WI38 (cell line): ENCODE results near the gene MRPL2.

ENCODE experiments used
- H3K4me3 ChIP-seq: 2 replicates; pipeline ENCODE4 v1.5.1; 2011; ENCODE audit warnings: low read depth, mild to moderate bottlenecking, control low read depth, low read length
- CTCF ChIP-seq: IDR thresholded peaks from 2 replicates; pipeline ENCODE4 v1.5.1; 2012; ENCODE audit warnings: low read depth, mild to moderate bottlenecking, control low read depth, low read length

MRPL2 gene

GRCh38 chr6:43058531-43058930, 703 bp downstream of the MRPL2 start:
- H3K4me3 ChIP-seq, result peak overlapping the region; percentile 99
- no peak for TF ChIP-seq CTCF

GRCh38 chr6:43055966-43056365, 3.3 kb downstream of the MRPL2 start:
- no peak overlapping the region for H3K4me3 ChIP-seq
- TF ChIP-seq CTCF, result no peak

GRCh38 chr6:43054206-43054943, 4.9 kb downstream of the MRPL2 start:
- H3K4me3 ChIP-seq, result peak overlapping the region; percentile 74
- no peak for TF ChIP-seq CTCF

DNA sequence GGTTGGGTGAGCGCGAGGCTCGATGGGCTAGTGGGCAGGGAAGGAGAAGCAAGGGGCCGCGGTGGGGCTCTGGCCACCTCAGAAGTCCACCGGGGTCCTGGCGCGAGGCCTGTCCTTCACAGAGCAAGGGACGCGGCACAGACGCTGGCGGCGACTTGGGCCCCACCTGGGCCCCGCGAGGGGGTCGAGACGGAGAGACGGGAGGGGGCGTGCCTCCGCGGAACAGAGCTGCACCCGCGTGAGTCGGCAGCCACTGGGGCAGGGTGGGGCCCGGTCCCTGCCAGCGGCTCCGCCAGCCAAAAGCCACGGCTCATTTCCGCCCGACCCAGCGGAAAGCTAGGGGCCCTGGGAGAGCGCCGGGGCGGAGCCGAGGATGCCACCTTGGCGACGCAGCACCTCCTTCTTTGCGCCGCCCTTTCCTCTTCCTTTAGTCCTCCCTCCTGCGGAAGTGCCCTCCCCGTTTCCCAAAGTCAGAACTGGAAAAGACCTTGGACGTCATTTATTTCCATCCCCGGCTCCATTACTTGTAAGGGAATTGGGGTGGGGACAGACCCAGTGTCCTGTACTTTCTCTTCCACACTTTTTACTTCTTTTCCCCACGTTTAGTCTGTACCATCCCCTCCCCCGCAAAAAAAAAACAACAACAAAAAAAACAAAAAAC, 5.6 kb downstream of the MRPL2 start, which contains the start of gene CUL7:
CUL7 (minus strand) TSS at position 307 of the 661 bp plus-strand sequence. CDS start 1,063 bp downstream, outside the sequence.
- peak within 1 kb of the TSS; percentile 74 for H3K4me3 ChIP-seq
- TF ChIP-seq CTCF, result no peak

GRCh38 chr6:43052842-43053544, 6.2 kb downstream of the MRPL2 start:
- no peak for TF ChIP-seq CTCF
- H3K4me3 ChIP-seq, result peak overlapping the region; percentile 74

- TF ChIP-seq CTCF, result no peak
- H3K4me3 ChIP-seq, result peak overlapping the region; percentile 74
These were observed 6.9 kb downstream of the MRPL2 start for GRCh38 chr6:43052225-43052841.
